HG03103 (cell line): ENCODE data around the gene TECPR1.
A peak's percentile ranks its signal among the peaks of the same experiment; 100 is the strongest.

Experiments used
- ATAC-seq: cut with Tn5 transposase; IDR thresholded peaks from one replicate; pipeline ENCODE4 v1.9.1; 2021; ENCODE audit warnings: low read depth; ENCODE audit not compliant: unreplicated experiment

Gene TECPR1

GRCh38 chr7:98251601-98252424 lies at the start of gene TECPR1:
Gene TECPR1, minus strand, starts transcription at chr7:98252232. Its CDS starts 6,086 bp downstream, at chr7:98246146.
- peak; percentile 98 for ATAC-seq

- no peak for ATAC-seq
Measured at GRCh38 chr7:98300595-98301372, 48.8 kb upstream of the TECPR1 start.

GRCh38 chr7:98297626-98298286 lies 45.7 kb upstream of the TECPR1 start:
- no peak for ATAC-seq

GRCh38 chr7:98296833-98297232 lies 44.8 kb upstream of the TECPR1 start:
- no peak for ATAC-seq

GRCh38 chr7:98295467-98296192 lies 43.6 kb upstream of the TECPR1 start:
- ATAC-seq: no peak

GRCh38 chr7:98294798-98295382 lies 42.9 kb upstream of the TECPR1 start:
- ATAC-seq: no peak

- ATAC-seq: no peak
Measured at GRCh38 chr7:98294326-98294725, 42.3 kb upstream of the TECPR1 start.

- ATAC-seq: no peak
Measured at GRCh38 chr7:98293746-98294145, 41.7 kb upstream of the TECPR1 start.

GRCh38 chr7:98293265-98293664 lies 41.2 kb upstream of the TECPR1 start:
- no peak for ATAC-seq

- ATAC-seq: no peak
Measured at GRCh38 chr7:98291717-98292116, 39.7 kb upstream of the TECPR1 start.

- no peak for ATAC-seq
Measured at GRCh38 chr7:98289333-98289875, 37.4 kb upstream of the TECPR1 start.

GRCh38 chr7:98288064-98288823 lies 36.2 kb upstream of the TECPR1 start:
- no peak for ATAC-seq

GRCh38 chr7:98287486-98287959 lies 35.5 kb upstream of the TECPR1 start:
- ATAC-seq: no peak

GRCh38 chr7:98286701-98287485 lies 34.9 kb upstream of the TECPR1 start:
- ATAC-seq: no peak

- no peak for ATAC-seq
Measured at GRCh38 chr7:98286093-98286539, 34.1 kb upstream of the TECPR1 start.

- no peak for ATAC-seq
Measured at GRCh38 chr7:98285157-98286092, 33.4 kb upstream of the TECPR1 start.
